Heart right ventricle (tissue), 16 donors: ENCODE results near the gene SPINK4. TPM values are rescaled to one million over a fixed set of nuclear protein-coding genes. Genes with fewer than 3 reads are reported as not detected.

Experiments used
- ATAC-seq, 8 donors: fragments of 200-7000 bp; cut with Tn5 transposase; one replicate each; pipeline ENCODE4 v1.9.1; 2020; ENCODE audit warnings: mild to moderate bottlenecking in 8 of 8, moderate library complexity in 8 of 8, moderate number of reproducible peaks in 1 of 8
- DNase-seq, 2 donors: peaks; one replicate each; pipeline ENCODE4 v3.0.0-alpha.2; 2020
- H3K27ac ChIP-seq, 10 donors: fragments of 200-600 bp; sonication (generic) in 2 of 10; one replicate each; pipeline versions ENCODE4 v1.5.0 to v1.8.0; 2020 to 2022; ENCODE audit warnings: mild to moderate bottlenecking in 3 of 10
- H3K27me3 ChIP-seq, 7 donors: fragments of 200-600 bp; one replicate each; pipeline ENCODE4 v1.8.0; 2021 to 2022; ENCODE audit warnings: mild to moderate bottlenecking in 2 of 7
- H3K36me3 ChIP-seq, 9 donors: fragments of 200-600 bp; sonication (generic) in 1 of 9; one replicate each; pipeline versions ENCODE4 v1.5.0 to v1.8.0; 2020 to 2022; ENCODE audit warnings: mild to moderate bottlenecking in 2 of 9
- H3K4me1 ChIP-seq, 9 donors: fragments of 200-600 bp; sonication (generic) in 1 of 9; one replicate each; pipeline versions ENCODE4 v1.5.0 to v1.8.0; 2020 to 2022; ENCODE audit warnings: mild to moderate bottlenecking in 4 of 9
- H3K4me3 ChIP-seq, 10 donors: fragments of 200-600 bp; sonication (generic) in 2 of 10; one replicate each; pipeline versions ENCODE4 v1.5.0 to v1.8.0; 2020 to 2022; ENCODE audit warnings: mild to moderate bottlenecking in 7 of 10, moderate library complexity in 2 of 10
- H3K9me3 ChIP-seq, 11 donors: fragments of 200-600 bp in 10 of 11; sonication (generic) in 2 of 11; one replicate each; pipeline versions ENCODE4 v1.5.0 to v1.8.0; 2013 to 2022; ENCODE audit warnings: mild to moderate bottlenecking in 2 of 11, control low read depth in 1 of 11, moderate library complexity in 1 of 11
- CTCF ChIP-seq, 9 donors: fragments of 200-600 bp; sonication (generic) in 2 of 9; IDR thresholded peaks; one replicate each; pipeline versions ENCODE4 v1.5.0 to v1.8.0; 2021 to 2022; ENCODE audit warnings: antibody characterized with exemption in 9 of 9, mild to moderate bottlenecking in 5 of 9, moderate library complexity in 1 of 9
- WGBS, 2 donors: extraction: QIAGEN DNeasy Blood & Tissue Kit; methylation state at CpG; one replicate each; pipeline ENCODE4 v1.1.7; 2013; ENCODE audit warnings: inconsistent platforms in 1 of 2; 5-methylcytosine and 5-hydroxymethylcytosine counted together
- intact Hi-C, 10 donors: fragments of 100-400 bp; cut with DNase I; formaldehyde crosslinking; loops; one replicate each; pipeline versions ENCODE4 v1.11.1 to v1.14.2; 2022
- polyA plus RNA-seq, 2 donors: library from polyadenylated mRNA; stranded (reverse); fragments of 200-250 nt; gene quantifications; one replicate each; pipeline ENCODE4 v1.2.3, GENCODE V29; 2013
- total RNA-seq, 10 donors: library from RNA; stranded (reverse); fragmentation: NEBNext Ultra II Directional in 3 of 10; extraction: Animal tissue kit (Norgen Biotek cat#: 25700) in 3 of 10; gene quantifications; one replicate each; pipeline versions ENCODE4 v1.2.1 to v1.2.4, GENCODE V29; 2021 to 2023
- donor health status: Arrhythmogenic right ventricular cardiomyopathy.
- donor health status: ischemic (EF 13 %, LVEDD 7.1; RV severe dilation, severe dysfunction).
- donor health status: healthy with polysubstance abuse.
- donor health status: DM: no; HTN: yes; CAD: no.
- donor health status: DM: no; HTN: no; CAD: no.
- donor health status: ischemic (EF 25% LVEDD 6.9; RV normal size, moderate dysfunction).
- donor health status: ischemic (EF 25% LVEDD 5.7; RV mildly dilated, moderate dysfunction).
- donor health status: healthy.
- donor health status: DM: yes; HTN: yes; CAD: no.
- donor health status: Ischemic cardiomyopathy.
- donor health status: ischemic (EF 35%, LVEDD 5.7; RV mildly dilated, moderate dysfunction).
- donor health status: nonischemic (EF 11% LVEDD 7.7; RV severe dilation, severe dysfunction).
- donor health status: DM: yes; HTN: yes; CAD: no.
- donor health status: PGD.
- donor health status: ischemic (EF 29% LVEDD 5.4; RV normal size, mild dysfunction).
- donor health status: nonischemic (EF 23%, LVEDD 6.1; RV moderate dilation, normal function).

The SPINK4 gene
- total and polyA plus RNA-seq, 12 donors: not detected

- peak overlapping the region in 2 of 10 donors; percentile 81 to 94 for H3K4me3 ChIP-seq
These were observed 51.9 kb downstream of the SPINK4 start for GRCh38 chr9:33291901-33292300.

GRCh38 chr9:33293782-33294181, 53.8 kb downstream of the SPINK4 start:
- ATAC-seq (no peak), DNase-seq (no peak)
- 88% methylated on average over 2 of the region's 2 CpGs for WGBS, 2 donors
- H3K4me3 ChIP-seq: no peak overlapping the region
- H3K27ac ChIP-seq: no peak overlapping the region
- peaks cover 0 to 72% (median 13%) of the 10 kb centered on the region in 9 donors for H3K36me3 ChIP-seq
- H3K4me1 ChIP-seq: peaks cover 9 to 83% (median 63%) of the 10 kb centered on the region in 9 donors
- no peaks in the 10 kb centered on the region for H3K27me3 ChIP-seq
- no peaks in the 10 kb centered on the region for H3K9me3 ChIP-seq
- TF ChIP-seq CTCF (IDR thresholded peaks at IDR 0.05): no peak
- intact Hi-C loops: no loop called here

More at GRCh38 chr9:33291901-33292300, 51.9 kb downstream of the SPINK4 start:
- H3K27me3 ChIP-seq: no peaks in the 10 kb centered on the region
- TF ChIP-seq CTCF (IDR thresholded peaks at IDR 0.05): no peak
- intact Hi-C loops: no loop called here
- peak overlapping the region in 3 of 10 donors; percentile 98 to 100 (median 99) for H3K27ac ChIP-seq
- H3K36me3 ChIP-seq: peaks cover 0 to 54% (median 13%) of the 10 kb centered on the region in 9 donors
- WGBS, 2 donors: 86 to 91% methylated on average over 5 of the region's 5 CpGs
- DNase-seq (no peak), ATAC-seq (no peak)
- peaks cover 2 to 72% (median 48%) of the 10 kb centered on the region in 9 donors for H3K4me1 ChIP-seq
- no peaks in the 10 kb centered on the region for H3K9me3 ChIP-seq

GRCh38 chr9:33294670-33295432, 54.9 kb downstream of the SPINK4 start:
- no peaks in the 10 kb centered on the region for H3K9me3 ChIP-seq
- no peak overlapping the region for H3K27ac ChIP-seq
- DNase-seq (no peak), ATAC-seq (no peak)
- peaks cover 0 to 83% (median 16%) of the 10 kb centered on the region in 9 donors for H3K36me3 ChIP-seq
- H3K27me3 ChIP-seq: no peaks in the 10 kb centered on the region
- 85 to 92% methylated on average over 12 of the region's 12 CpGs for WGBS, 2 donors
- TF ChIP-seq CTCF (IDR thresholded peaks at IDR 0.05): no peak
- H3K4me1 ChIP-seq: peaks cover 9 to 86% (median 65%) of the 10 kb centered on the region in 9 donors
- no peak overlapping the region for H3K4me3 ChIP-seq
- intact Hi-C loops: loop anchor here in 1 of 10 donors (5.0 kb wide), 1 partner anchor 57 kb away; no protein-coding TSS in a partner anchor

- intact Hi-C loops: loop anchor here in 1 of 10 donors (5.0 kb wide), 1 partner anchor 57 kb away; no protein-coding TSS in a partner anchor
- 86 to 90% methylated on average over 2 of the region's 2 CpGs for WGBS, 2 donors
- no peak for TF ChIP-seq CTCF (IDR thresholded peaks at IDR 0.05)
These were observed 55.6 kb downstream of the SPINK4 start for GRCh38 chr9:33295571-33295970.

More at GRCh38 chr9:33295571-33295970, 55.6 kb downstream of the SPINK4 start:
- DNase-seq: no peak
- H3K27me3 ChIP-seq: no peaks in the 10 kb centered on the region
- peaks cover 9 to 92% (median 65%) of the 10 kb centered on the region in 9 donors for H3K4me1 ChIP-seq
- H3K9me3 ChIP-seq: no peaks in the 10 kb centered on the region
- peaks cover 0 to 90% (median 23%) of the 10 kb centered on the region in 9 donors for H3K36me3 ChIP-seq
- H3K4me3 ChIP-seq: no peak overlapping the region
- ATAC-seq: no peak
- H3K27ac ChIP-seq: no peak overlapping the region
